ENCODE data around the gene ZDHHC13.

ZDHHC13 gene

DNA sequence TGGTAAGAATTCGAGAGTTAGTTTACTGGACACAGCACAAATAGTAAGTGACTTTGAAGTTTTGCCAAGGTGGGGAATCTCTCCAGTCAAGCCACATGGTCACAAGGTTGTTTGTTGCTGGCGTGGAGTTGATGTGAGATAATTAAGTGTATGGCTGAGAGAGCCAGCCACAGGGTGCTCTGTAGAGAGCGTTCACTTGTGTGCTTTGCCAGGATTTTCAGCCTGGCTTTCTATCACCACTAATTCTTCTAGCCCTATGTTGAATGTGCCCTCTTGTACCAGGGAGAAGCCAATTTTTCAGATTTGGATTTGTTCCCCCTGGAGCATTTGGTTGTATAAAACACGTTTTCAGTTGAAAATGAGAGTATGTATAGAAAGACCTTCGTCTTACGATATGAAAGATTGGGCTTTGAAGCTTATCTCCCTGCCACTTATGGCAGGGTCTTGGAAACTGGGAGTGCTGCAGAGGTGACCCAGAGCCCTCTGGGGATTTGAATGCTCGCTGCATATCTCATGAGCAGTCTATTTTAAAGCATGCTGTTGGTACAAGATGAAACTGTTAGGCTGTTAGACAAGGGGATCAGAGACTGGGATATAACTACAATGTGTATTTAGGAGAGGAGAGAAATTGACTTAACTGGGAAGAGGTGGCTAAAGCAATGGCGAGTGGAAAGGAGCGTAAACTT lies 56.2 kb downstream of the ZDHHC13 start:
- no peak for DNase-seq

- no peak for DNase-seq
Observed at GRCh38 chr11:19173964-19174638, 57.1 kb downstream of the ZDHHC13 start.

DNA sequence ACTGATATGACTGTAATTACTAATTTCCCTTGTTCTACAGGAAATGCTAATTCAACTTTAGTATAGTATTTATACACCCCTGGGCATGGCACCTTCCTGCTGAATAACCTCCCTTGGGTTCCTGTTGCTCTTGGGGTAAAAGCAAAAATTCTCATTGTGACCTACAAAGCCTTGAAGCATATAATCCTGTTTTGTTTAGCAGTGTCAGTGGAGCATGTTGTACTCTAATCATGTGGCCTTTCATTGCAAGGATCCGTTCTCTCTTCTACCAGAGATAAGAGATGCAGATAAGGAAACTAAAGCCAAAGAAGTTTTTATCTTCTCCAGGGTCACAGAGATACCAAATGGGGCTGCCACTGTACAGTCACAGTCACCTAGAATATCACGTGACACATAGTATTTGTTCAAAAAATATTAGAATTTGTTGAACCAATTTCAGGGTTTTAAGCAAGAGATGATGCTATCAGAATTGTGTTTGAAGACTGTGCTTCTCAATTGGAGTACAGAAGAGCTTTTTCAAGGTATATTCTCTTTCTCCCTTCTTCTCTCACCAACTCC lies 59.7 kb downstream of the ZDHHC13 start:
- no peak for DNase-seq

GRCh38 chr11:19181531-19182261 lies 64.7 kb downstream of the ZDHHC13 start:
- DNase-seq: no peak

DNA sequence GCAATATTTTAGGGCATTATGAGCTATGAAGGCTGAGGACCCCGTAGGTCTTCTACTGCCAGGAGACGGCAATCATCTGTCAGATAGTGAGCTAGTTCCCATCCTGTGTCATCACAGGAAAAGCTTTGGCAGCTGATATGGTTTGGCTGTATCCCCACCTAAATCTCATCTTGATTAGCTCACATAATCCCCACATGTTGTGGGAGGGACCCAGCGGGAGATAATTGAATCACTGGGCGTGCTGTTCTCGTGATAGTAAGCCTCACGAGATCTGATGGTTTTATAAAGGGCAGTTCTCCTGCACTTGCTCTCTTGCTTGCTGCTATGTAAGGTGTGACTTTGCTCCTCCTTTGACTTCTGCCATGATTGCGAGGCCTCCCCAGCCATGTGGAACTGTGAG lies 66.7 kb downstream of the ZDHHC13 start:
- no peak for DNase-seq

DNA sequence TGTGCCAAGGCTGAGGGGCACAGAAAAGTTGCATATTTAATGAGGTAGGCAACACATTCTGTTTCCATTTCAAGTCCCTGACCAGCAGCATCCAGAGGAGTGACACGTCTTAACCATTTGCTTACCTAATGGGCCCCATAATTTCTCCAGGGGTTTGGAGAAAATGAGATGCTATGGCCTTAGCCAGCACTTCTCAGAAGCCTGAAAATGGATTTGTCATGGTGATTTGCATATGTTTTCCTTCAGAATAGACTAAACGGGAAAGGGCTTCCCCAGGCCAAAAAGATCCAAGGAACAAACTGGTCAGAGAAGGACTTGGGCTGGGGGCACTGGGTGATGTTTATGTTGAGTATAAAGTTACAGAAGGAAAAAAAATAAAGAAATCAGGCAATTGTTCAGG lies 68.1 kb downstream of the ZDHHC13 start:
- DNase-seq: no peak

GRCh38 chr11:19185516-19186052 lies 68.6 kb downstream of the ZDHHC13 start:
- no peak for DNase-seq

- DNase-seq: no peak
Observed at GRCh38 chr11:19187114-19187832, 70.3 kb downstream of the ZDHHC13 start.

GRCh38 chr11:19187833-19188258 lies 70.9 kb downstream of the ZDHHC13 start:
- DNase-seq: no peak

DNA sequence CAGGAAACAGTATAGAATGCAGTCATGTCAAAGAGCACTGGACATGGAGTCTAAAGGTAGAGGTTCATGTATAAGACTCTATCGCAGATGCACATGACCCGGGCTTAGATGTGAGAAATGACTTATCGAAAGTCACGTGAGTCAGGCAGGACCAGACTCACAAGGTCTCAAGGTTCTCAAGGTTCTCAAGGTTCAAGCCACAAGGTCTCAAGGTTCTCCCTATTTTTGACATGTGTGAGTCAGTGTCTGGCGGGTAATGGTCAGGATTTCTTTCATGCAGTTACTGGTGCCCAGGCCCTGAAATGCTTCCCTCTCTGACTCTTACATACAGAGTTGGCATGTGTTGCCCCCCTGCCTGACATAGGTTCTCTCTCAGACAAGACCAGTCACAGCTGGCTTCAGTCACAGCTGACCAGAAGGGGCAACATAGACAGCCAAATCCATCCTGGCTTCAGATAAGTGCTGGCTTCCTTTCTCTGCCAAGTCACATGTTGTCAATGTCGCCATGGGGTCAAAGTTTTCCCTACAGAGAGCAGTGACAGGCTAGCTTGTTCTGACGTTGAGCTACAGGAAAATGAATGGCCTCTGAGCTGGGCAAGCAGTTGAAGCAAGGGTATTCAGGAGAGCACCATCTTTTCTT lies 74.7 kb downstream of the ZDHHC13 start:
- DNase-seq: no peak

- no peak for DNase-seq
Observed at GRCh38 chr11:19193916-19194315, 76.9 kb downstream of the ZDHHC13 start.

- DNase-seq: no peak
Observed at GRCh38 chr11:19194620-19195308, 77.8 kb downstream of the ZDHHC13 start.

GRCh38 chr11:19196432-19196831 lies 79.5 kb downstream of the ZDHHC13 start:
- no peak for DNase-seq

DNA sequence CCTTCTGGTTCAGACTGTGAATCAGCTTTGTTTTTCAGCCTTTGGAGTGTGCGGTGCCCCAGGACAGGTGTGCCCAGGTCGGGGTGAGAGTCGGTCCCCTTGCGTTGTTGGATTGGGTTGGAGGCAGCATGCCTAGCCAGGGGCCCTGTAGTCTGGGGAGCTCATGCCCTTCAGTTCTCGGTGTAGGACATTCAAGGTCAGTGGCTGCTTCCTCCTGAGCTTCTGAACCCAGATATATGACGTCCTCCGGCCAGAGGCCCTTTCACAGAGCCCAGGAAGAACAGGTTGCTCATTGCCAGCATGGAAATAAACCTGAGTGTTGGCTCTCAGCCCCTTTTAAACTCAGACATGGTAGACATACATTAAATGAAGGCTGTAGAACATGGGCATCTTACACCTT lies 82.1 kb downstream of the ZDHHC13 start:
- no peak for DNase-seq

- DNase-seq: no peak
Observed at GRCh38 chr11:19199771-19200170, 82.8 kb downstream of the ZDHHC13 start.

DNA sequence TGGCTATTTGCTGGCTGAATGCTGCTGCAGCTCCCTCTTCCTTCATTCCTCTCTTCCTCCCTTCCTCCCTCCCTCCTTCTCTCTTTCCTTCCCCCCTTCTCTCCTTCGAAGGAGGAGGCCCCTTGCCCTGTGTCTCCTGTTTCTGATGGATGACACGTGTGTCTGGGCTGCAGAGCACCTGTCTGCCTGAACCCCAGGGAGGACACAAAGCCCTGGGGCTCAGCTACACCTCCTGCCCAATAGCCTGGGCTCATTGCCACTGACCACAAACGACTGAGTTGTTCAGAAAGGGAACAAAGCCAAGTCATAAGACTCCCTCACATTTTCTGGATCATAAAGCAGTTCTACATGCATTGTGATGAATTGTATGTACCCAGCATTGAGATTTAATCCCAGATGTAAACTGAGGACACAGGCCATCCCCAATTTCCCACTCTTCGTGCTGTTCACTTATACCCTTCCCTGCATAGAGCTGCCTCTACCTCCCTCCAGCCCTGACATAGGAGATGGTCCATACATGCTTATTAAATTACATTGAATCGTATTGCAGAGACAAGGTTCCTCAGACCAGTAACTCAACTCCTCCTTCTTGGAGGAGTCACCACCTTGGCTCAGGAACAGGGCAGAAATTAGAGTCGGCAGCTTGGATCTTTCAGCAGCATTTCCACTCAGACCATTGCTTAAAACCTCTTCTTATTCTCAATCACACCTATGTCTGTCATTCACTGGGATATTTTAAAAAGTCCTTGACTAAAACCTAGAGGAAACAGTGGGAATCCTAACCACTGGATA lies 83.6 kb downstream of the ZDHHC13 start:
- DNase-seq: no peak

- no peak for DNase-seq
Observed at GRCh38 chr11:19201737-19202605, 85.0 kb downstream of the ZDHHC13 start, which contains the start of gene CSRP3. TSS of gene CSRP3 (minus strand) at chr11:19201983. CDS start at chr11:19192448, 9,535 bp downstream.

DNA sequence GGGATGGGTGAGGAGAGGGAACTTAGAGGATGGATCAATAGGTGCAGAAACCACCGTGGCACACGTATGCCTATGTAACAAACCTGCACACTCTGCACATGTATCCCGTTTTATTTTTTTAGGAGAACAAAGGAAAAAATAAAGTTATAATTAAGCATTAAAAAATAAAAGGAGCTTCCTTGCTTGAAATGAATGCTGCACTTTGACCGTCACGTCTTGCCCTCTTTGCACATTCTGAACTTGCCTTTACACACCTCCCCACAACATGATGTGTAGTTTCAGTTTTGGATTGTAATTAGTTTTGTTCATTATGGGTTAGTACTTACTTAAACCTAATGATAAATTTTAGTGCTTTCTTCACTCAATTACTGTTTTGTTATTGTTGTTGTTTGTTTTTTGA lies 87.9 kb downstream of the ZDHHC13 start:
- DNase-seq: no peak

GRCh38 chr11:19208181-19208580 lies 91.2 kb downstream of the ZDHHC13 start:
- no peak for DNase-seq

Data from CD4-positive, alpha-beta T cell treated with Interleukin-15 for 1 hour (primary cell).